CD4-positive, alpha-beta memory T cell (primary cell): ENCODE results near the gene KRT5. TPM values are rescaled to one million over a fixed set of nuclear protein-coding genes. Genes with fewer than 3 reads are reported as not detected.
A peak's percentile ranks its signal among the peaks of the same experiment; 100 is the strongest.
"Not testable (repeated sequence)": the region's sequence is repeated elsewhere in the genome, so short reads cannot be mapped to it uniquely, and the experiment has no call there.

Experiments used
- CTCF ChIA-PET: fragments of 350-600 bp; sonication (Branson Sonifier 250); formaldehyde crosslinking; loops from one replicate; lab custom pipeline; 2021; ENCODE audit warnings: inconsistent platforms; ENCODE audit not compliant: partially characterized antibody; lab: Charles Lee
- POLR2A ChIA-PET: fragments of 350-600 bp; sonication (Branson Sonifier 250); formaldehyde crosslinking; loops from one replicate; lab custom pipeline; 2021; ENCODE audit not compliant: partially characterized antibody; lab: Charles Lee
- DNase-seq, 5 donors: peaks; one replicate each; pipeline versions ENCODE4 v3.0.0 to v3.0.0-alpha.2; 2020 to 2022; ENCODE audit warnings: mixed read lengths in 1 of 5
- H3K27ac ChIP-seq: one replicate; pipeline ENCODE4 v1.7.0; 2013; ENCODE audit warnings: low read depth, low read length
- H3K27me3 ChIP-seq: 2 replicates; pipeline ENCODE4 v1.7.0; 2013; ENCODE audit warnings: mild to moderate bottlenecking, low read length, moderate library complexity; ENCODE audit not compliant: insufficient read depth
- H3K36me3 ChIP-seq: 2 replicates; pipeline ENCODE4 v1.7.0; 2013; ENCODE audit warnings: mild to moderate bottlenecking, low read length, moderate library complexity; ENCODE audit not compliant: insufficient read depth
- H3K4me1 ChIP-seq: 2 replicates; pipeline ENCODE4 v1.7.0; 2013; ENCODE audit warnings: mild to moderate bottlenecking, low read length, moderate library complexity; ENCODE audit not compliant: insufficient read depth
- H3K4me3 ChIP-seq, 2 donors: one replicate each; pipeline ENCODE4 v1.7.0; 2013; ENCODE audit warnings: low read length in 2 of 2, mild to moderate bottlenecking in 1 of 2
- H3K9me3 ChIP-seq, 2 donors: one replicate each; pipeline ENCODE4 v1.7.0; 2013; ENCODE audit warnings: low read length in 2 of 2, control low read depth in 1 of 2; ENCODE audit not compliant: control insufficient read depth in 1 of 2
- H3K27ac Mint-ChIP-seq, 7 donors: one replicate each; pipeline ENCODE4 v1.8.0; 2020 to 2021; ENCODE audit warnings: mixed read lengths in 7 of 7, mild to moderate bottlenecking in 6 of 7, inconsistent platforms in 3 of 7, moderate library complexity in 3 of 7
- H3K27me3 Mint-ChIP-seq, 2 donors: one replicate each; pipeline ENCODE4 v1.8.0; 2020 to 2021; ENCODE audit warnings: mixed read lengths in 2 of 2
- H3K36me3 Mint-ChIP-seq, 2 donors: one replicate each; pipeline ENCODE4 v1.8.0; 2020 to 2021; ENCODE audit warnings: mixed read lengths in 2 of 2, inconsistent platforms in 1 of 2, mild to moderate bottlenecking in 1 of 2
- H3K4me1 Mint-ChIP-seq, 4 donors: one replicate each; pipeline ENCODE4 v1.8.0; 2020 to 2021; ENCODE audit warnings: mixed read lengths in 4 of 4, mild to moderate bottlenecking in 1 of 4
- H3K4me3 Mint-ChIP-seq, 8 donors: one replicate each; pipeline ENCODE4 v1.8.0; 2020 to 2021; ENCODE audit warnings: mixed read lengths in 8 of 8, mild to moderate bottlenecking in 7 of 8, moderate library complexity in 6 of 8, inconsistent platforms in 3 of 8
- H3K9me3 Mint-ChIP-seq, 8 donors: one replicate each; pipeline ENCODE4 v1.8.0; 2020 to 2021; ENCODE audit warnings: mixed read lengths in 8 of 8, mild to moderate bottlenecking in 5 of 8, inconsistent platforms in 3 of 8, moderate library complexity in 1 of 8
- intact Hi-C: fragments of 100-400 bp; cut with micrococcal nuclease; formaldehyde crosslinking; loops from one replicate; pipeline ENCODE4 v1.15.1; 2023
- polyA plus RNA-seq, 2 donors: library from polyadenylated mRNA; unstranded; fragments of 300-500 nt; fragmentation: Illumina TruSeq; gene quantifications; one replicate each; pipeline ENCODE4 v1.2.3, GENCODE V29; 2021
- total RNA-seq, 2 experiments: library from RNA; stranded (reverse); gene quantifications; one replicate each; pipeline ENCODE4 v1.2.3, GENCODE V29; 2021

KRT5 gene
- total and polyA plus RNA-seq, 4 experiments from 2014 or later = not detected

- Histone ChIP-seq H3K27me3 (no peaks in the 10 kb centered on the region), H3K9me3 (no peaks in the 10 kb centered on the region), H3K36me3 (no peaks in the 10 kb centered on the region), H3K27ac (no peak overlapping the region), H3K4me3 (no peak overlapping the region), H3K4me1 (no peaks in the 10 kb centered on the region)
- peaks cover 0 to 22% (median 12%) of the 10 kb centered on the region in 8 donors for H3K9me3 Mint-ChIP-seq
- intact Hi-C loops = no loop called here
- H3K36me3 Mint-ChIP-seq = no peaks in the 10 kb centered on the region
- no peaks in the 10 kb centered on the region for H3K4me1 Mint-ChIP-seq
- POLR2A ChIA-PET = no interaction called here
- no peak overlapping the region for H3K4me3 Mint-ChIP-seq
- CTCF ChIA-PET = interaction anchor here (1.3 kb wide), 1 partner anchor 351 kb away, joined by 3 read pairs; no protein-coding TSS in a partner anchor
- no peak for DNase-seq
- H3K27me3 Mint-ChIP-seq = peaks cover 22 to 24% of the 10 kb centered on the region in 2 donors
- H3K27ac Mint-ChIP-seq = no peak overlapping the region
Observed at GRCh38 chr12:52508211-52508610, 12.0 kb downstream of the KRT5 start.

- Histone ChIP-seq H3K36me3 (no peaks in the 10 kb centered on the region), H3K4me3 (no peak overlapping the region), H3K9me3 (no peaks in the 10 kb centered on the region), H3K27me3 (no peaks in the 10 kb centered on the region), H3K4me1 (no peaks in the 10 kb centered on the region), H3K27ac (no peak overlapping the region)
- no peak overlapping the region for H3K4me3 Mint-ChIP-seq
- intact Hi-C loops = loop anchor here (1.0 kb wide), 1 partner anchor 355 kb away; no protein-coding TSS in a partner anchor
- peaks cover 0 to 20% (median 12%) of the 10 kb centered on the region in 8 donors for H3K9me3 Mint-ChIP-seq
- ChIA-PET CTCF (interaction anchor here (1.0 to 1.3 kb wide), 4 partner anchors 13 to 352 kb away, joined by 3 to 4 read pairs (median 3); partner anchors contain the start of gene KRT6A), POLR2A (no interaction called here)
- H3K4me1 Mint-ChIP-seq = no peaks in the 10 kb centered on the region
- H3K36me3 Mint-ChIP-seq = no peaks in the 10 kb centered on the region
- H3K27me3 Mint-ChIP-seq = peaks cover 19 to 23% of the 10 kb centered on the region in 2 donors
- peak in 2 of 5 donors; percentile 11 to 20 for DNase-seq
- no peak overlapping the region for H3K27ac Mint-ChIP-seq
Observed at GRCh38 chr12:52506858-52507715, 13.1 kb downstream of the KRT5 start.

GRCh38 chr12:52502877-52503276 is 17.3 kb downstream of the KRT5 start:
- CTCF ChIA-PET = no interaction called here
- POLR2A ChIA-PET = no interaction called here

DNA sequence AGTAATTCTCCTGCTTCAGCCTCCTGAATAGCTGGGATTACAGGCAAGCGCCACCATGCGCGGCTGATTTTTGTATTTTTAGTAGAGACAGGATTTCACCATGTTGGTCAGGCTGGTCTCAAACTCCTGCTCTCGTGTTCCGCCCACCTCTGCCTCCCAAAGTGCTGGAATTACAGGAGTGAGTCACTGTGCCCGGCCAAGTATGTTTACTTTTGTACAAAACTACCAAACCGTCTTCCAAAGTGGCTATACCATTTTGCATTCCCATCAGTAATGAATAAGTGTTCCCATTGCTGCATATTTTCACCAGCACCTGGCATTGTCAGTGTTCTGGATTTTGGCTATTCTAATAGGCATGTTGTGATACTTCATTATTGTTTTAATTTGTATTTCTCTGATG is 18.7 kb downstream of the KRT5 start:
- Histone ChIP-seq H3K36me3 (no peaks in the 10 kb centered on the region), H3K4me3 (no peak overlapping the region), H3K9me3 (no peaks in the 10 kb centered on the region), H3K4me1 (no peaks in the 10 kb centered on the region), H3K27ac (no peak overlapping the region), H3K27me3 (no peaks in the 10 kb centered on the region)
- Mint-ChIP-seq H3K27ac (no peak overlapping the region), H3K4me3 (no peak overlapping the region), H3K36me3 (no peaks in the 10 kb centered on the region), H3K27me3 (peaks cover 8 to 18% of the 10 kb centered on the region in 2 donors), H3K9me3 (peaks cover 0 to 2% (median 0%) of the 10 kb centered on the region in 8 donors), H3K4me1 (no peaks in the 10 kb centered on the region)
- POLR2A ChIA-PET = no interaction called here
- CTCF ChIA-PET = no interaction called here
- no peak for DNase-seq
- intact Hi-C loops = no loop called here

More at GRCh38 chr12:52502877-52503276, 17.3 kb downstream of the KRT5 start:
- Histone ChIP-seq H3K27me3 (no peaks in the 10 kb centered on the region), H3K4me1 (no peaks in the 10 kb centered on the region), H3K9me3 (no peaks in the 10 kb centered on the region), H3K27ac (no peak overlapping the region), H3K4me3 (no peak overlapping the region), H3K36me3 (no peaks in the 10 kb centered on the region)
- Mint-ChIP-seq H3K9me3 (peaks cover 0 to 2% (median 0%) of the 10 kb centered on the region in 8 donors), H3K36me3 (no peaks in the 10 kb centered on the region), H3K27me3 (peaks cover 11 to 21% of the 10 kb centered on the region in 2 donors), H3K27ac (no peak overlapping the region), H3K4me3 (no peak overlapping the region), H3K4me1 (no peaks in the 10 kb centered on the region)
- intact Hi-C loops = no loop called here
- no peak for DNase-seq

DNA sequence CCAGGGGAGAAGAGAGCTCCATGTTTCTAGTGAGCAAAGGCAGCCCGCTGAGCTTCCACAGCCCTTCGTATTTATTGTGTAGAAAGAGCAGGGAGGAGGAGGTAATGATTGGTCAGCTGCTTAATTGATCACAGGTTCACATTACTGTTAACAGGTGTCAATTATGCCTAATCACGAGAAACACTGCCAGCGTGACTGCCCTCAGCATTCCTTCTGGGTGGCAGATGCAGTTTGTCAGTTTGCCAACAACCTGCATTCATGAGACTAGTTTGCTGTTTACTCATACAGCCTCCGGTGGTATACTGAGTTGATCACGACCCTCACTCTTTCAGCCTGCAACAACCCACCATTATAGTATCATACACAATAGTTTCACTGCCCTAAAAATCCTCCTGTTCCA is 19.6 kb downstream of the KRT5 start:
- H3K36me3 Mint-ChIP-seq, H3K4me1 ChIP-seq, DNase-seq, H3K27ac ChIP-seq, H3K27ac Mint-ChIP-seq, CTCF ChIA-PET, H3K27me3 ChIP-seq, H3K9me3 ChIP-seq, H3K9me3 Mint-ChIP-seq, intact Hi-C loops, H3K4me3 Mint-ChIP-seq, H3K36me3 ChIP-seq, POLR2A ChIA-PET, H3K4me3 ChIP-seq, H3K4me1 Mint-ChIP-seq: not testable (repeated sequence)
- peaks cover 12 to 13% of the 10 kb centered on the region in 2 donors for H3K27me3 Mint-ChIP-seq

DNA sequence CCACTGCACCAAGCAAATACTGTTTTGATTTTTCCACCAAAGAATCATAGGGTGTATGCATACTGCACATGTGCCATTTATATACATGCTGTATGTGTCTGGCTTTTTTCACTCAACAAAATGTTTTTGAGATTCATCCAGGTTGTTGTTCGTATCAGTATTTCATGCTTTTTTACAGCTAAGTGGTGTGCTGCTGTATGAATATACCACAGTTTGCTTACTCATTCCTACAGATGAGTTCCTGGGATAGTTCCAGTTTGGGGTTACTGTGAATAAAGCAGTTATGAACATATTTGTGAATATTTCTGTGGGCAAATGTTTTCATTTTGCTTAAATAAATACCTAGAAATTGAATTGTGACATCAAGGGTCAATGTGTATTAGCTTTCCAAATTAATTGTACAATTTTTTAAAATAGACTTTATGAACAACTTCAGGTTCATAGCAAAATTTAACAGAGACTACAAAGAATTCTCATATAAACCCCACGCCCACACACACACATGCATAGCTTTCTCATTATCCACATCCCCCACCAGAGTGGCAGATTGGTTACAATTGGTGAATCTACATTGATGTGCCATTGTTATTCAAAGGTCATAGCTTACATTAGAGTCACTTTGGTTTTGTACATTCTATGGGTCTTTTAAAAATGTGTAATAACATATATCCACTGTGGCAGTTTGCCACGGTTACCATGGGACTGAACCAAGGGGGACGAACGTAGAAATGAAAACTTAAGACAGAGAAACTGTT is 20.2 kb downstream of the KRT5 start:
- intact Hi-C loops = no loop called here
- Histone ChIP-seq H3K4me3 (no peak overlapping the region), H3K4me1 (no peaks in the 10 kb centered on the region), H3K27me3 (no peaks in the 10 kb centered on the region), H3K27ac (no peak overlapping the region), H3K9me3 (no peaks in the 10 kb centered on the region), H3K36me3 (no peaks in the 10 kb centered on the region)
- Mint-ChIP-seq H3K4me1 (no peaks in the 10 kb centered on the region), H3K36me3 (no peaks in the 10 kb centered on the region), H3K27ac (no peak overlapping the region), H3K4me3 (no peak overlapping the region), H3K9me3 (peaks cover 0 to 2% (median 0%) of the 10 kb centered on the region in 8 donors), H3K27me3 (peaks cover 13 to 16% of the 10 kb centered on the region in 2 donors)
- ChIA-PET CTCF (no interaction called here), POLR2A (no interaction called here)
- DNase-seq = no peak

GRCh38 chr12:52498946-52499345 is 21.2 kb downstream of the KRT5 start:
- Mint-ChIP-seq H3K27me3 (peaks cover 13 to 20% of the 10 kb centered on the region in 2 donors), H3K4me3 (no peak overlapping the region), H3K9me3 (peaks cover 0 to 2% (median 0%) of the 10 kb centered on the region in 8 donors), H3K36me3 (no peaks in the 10 kb centered on the region), H3K4me1 (no peaks in the 10 kb centered on the region), H3K27ac (no peak overlapping the region)
- CTCF ChIA-PET = no interaction called here
- H3K9me3 ChIP-seq = no peaks in the 10 kb centered on the region
- no peaks in the 10 kb centered on the region for H3K4me1 ChIP-seq
- no peaks in the 10 kb centered on the region for H3K27me3 ChIP-seq
- H3K36me3 ChIP-seq = no peaks in the 10 kb centered on the region
- no peak overlapping the region for H3K27ac ChIP-seq
- no peak overlapping the region for H3K4me3 ChIP-seq
- DNase-seq = no peak
- POLR2A ChIA-PET = no interaction called here
- intact Hi-C loops = no loop called here
